ENCODE results near the gene CTRB1. TPM values are rescaled to one million over a fixed set of nuclear protein-coding genes. Genes with fewer than 3 reads are reported as not detected.
"Not testable (repeated sequence)": the region's sequence is repeated elsewhere in the genome, so short reads cannot be mapped to it uniquely, and the experiment has no call there.

Gene CTRB1
- total and polyA plus RNA-seq, 2 experiments from 2014 or later: not detected

GRCh38 chr16:75222271-75222783, 3.5 kb downstream of the CTRB1 start:
- in situ Hi-C loops (cut with MboI): loop anchor here (25.0 kb wide), 2 partner anchors 390 to 540 kb away; partner anchors contain the start of gene ADAT1
- DNase-seq: peak; percentile 60
- WGBS, 2 experiments (ENCODE audit: low coverage in 1 of 2, low lambda C conversion rate in 2 of 2, missing lambda C conversion rate in 2 of 2): 40 to 43% methylated on average over 15 to 16 of the region's 16 CpGs

GRCh38 chr16:75223129-75223528, 4.3 kb downstream of the CTRB1 start:
- not testable (repeated sequence) for H3K27me3 ChIP-seq (replicated peaks; ENCODE audit: insufficient read depth); H3K79me2 ChIP-seq (ENCODE audit: insufficient read depth); H3K9ac ChIP-seq; H3K4me1 ChIP-seq (ENCODE audit: insufficient read depth); H3K9me2 ChIP-seq (ENCODE audit: insufficient read depth); H3K4me3 ChIP-seq; H3F3A ChIP-seq (ENCODE audit: insufficient read depth); DNase-seq; H4K20me1 ChIP-seq (ENCODE audit: insufficient read depth); H3K36me3 ChIP-seq (ENCODE audit: low read depth); H3K4me2 ChIP-seq (ENCODE audit: unreplicated experiment); H2AFZ ChIP-seq; H3K9me3 ChIP-seq (ENCODE audit: low read depth); H3K27ac ChIP-seq
- in situ Hi-C loops (cut with MboI): loop anchor here (25.0 kb wide), 2 partner anchors 389 to 539 kb away; partner anchors contain the start of gene ADAT1
- no CpG with 5 or more reads among the region's 20 CpGs for WGBS, 2 experiments (ENCODE audit: low coverage in 1 of 2, low lambda C conversion rate in 2 of 2, missing lambda C conversion rate in 2 of 2)

More at GRCh38 chr16:75222271-75222783, 3.5 kb downstream of the CTRB1 start:
- H2AFZ ChIP-seq: no peak overlapping the region
- no peak overlapping the region for H3K4me2 ChIP-seq (ENCODE audit: unreplicated experiment)
- no peaks in the 10 kb centered on the region for H3K9me2 ChIP-seq (ENCODE audit: insufficient read depth)
- no peak for TF ChIP-seq EZH2phosphoT487 (IDR thresholded peaks at IDR 0.05; ENCODE audit: insufficient read depth, low read depth)
- no peaks in the 10 kb centered on the region for H3K9me3 ChIP-seq (ENCODE audit: low read depth)
- H3K27ac ChIP-seq: no peak overlapping the region
- H4K20me1 ChIP-seq (ENCODE audit: insufficient read depth): no peaks in the 10 kb centered on the region
- no peaks in the 10 kb centered on the region for H3K27me3 ChIP-seq (replicated peaks; ENCODE audit: insufficient read depth)
- no peaks in the 10 kb centered on the region for H3K36me3 ChIP-seq (ENCODE audit: low read depth)
- H3K4me1 ChIP-seq (ENCODE audit: insufficient read depth): no peaks in the 10 kb centered on the region
- H3K9ac ChIP-seq: no peak overlapping the region
- H3K79me2 ChIP-seq (ENCODE audit: insufficient read depth): no peaks in the 10 kb centered on the region
- no peaks in the 10 kb centered on the region for H3F3A ChIP-seq (ENCODE audit: insufficient read depth)
- no peak overlapping the region for H3K4me3 ChIP-seq

DNA sequence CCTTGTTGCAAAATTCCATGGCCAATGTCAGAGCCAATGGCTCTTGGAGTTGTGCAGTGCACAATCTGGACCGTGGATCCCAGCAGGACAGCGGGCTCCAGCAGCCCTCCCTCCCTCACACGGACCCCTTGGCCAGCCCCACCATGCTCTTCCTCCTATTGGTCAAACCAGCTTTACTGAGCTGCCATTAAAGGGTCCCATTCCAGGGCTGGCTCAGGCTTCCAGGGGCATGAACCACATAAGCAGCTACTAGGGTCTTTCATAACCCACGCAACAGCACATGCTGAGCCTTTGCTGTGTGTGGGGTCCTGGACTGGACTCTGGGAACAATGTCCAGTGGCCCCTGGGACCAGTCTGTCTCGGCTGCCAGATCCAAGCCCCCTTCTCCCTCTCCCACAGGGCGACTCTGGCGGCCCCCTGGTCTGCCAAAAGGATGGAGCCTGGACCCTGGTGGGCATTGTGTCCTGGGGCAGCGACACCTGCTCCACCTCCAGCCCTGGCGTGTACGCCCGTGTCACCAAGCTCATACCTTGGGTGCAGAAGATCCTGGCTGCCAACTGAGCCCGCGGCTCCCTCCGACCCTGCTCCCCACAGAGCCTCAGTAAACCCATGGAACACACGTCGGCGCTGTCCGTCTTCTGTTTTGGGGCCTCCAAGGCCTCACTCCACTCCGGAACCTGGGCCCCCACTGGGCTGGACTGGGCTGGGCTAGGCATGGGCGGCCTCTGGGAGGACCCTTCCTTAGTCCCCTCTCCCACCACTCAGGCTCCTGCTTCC, 5.7 kb downstream of the CTRB1 start:
- Histone ChIP-seq H3K9me2 (ENCODE audit: insufficient read depth) (no peaks in the 10 kb centered on the region), H3K9me3 (ENCODE audit: low read depth) (no peaks in the 10 kb centered on the region), H2AFZ (no peak overlapping the region), H3F3A (ENCODE audit: insufficient read depth) (no peaks in the 10 kb centered on the region), H3K79me2 (ENCODE audit: insufficient read depth) (peaks cover 2% of the 10 kb centered on the region; the same call in 1 of the 2 replicates), H3K4me1 (ENCODE audit: insufficient read depth) (no peaks in the 10 kb centered on the region), H3K27me3 (replicated peaks; ENCODE audit: insufficient read depth) (no peaks in the 10 kb centered on the region), H3K4me2 (ENCODE audit: unreplicated experiment) (no peak overlapping the region), H4K20me1 (ENCODE audit: insufficient read depth) (no peaks in the 10 kb centered on the region), H3K4me3 (no peak overlapping the region), H3K9ac (no peak overlapping the region), H3K27ac (no peak overlapping the region), H3K36me3 (ENCODE audit: low read depth) (peaks cover 15% of the 10 kb centered on the region; the same call in 1 of the 2 replicates)
- WGBS, 2 experiments (ENCODE audit: low coverage in 1 of 2, low lambda C conversion rate in 2 of 2, missing lambda C conversion rate in 2 of 2): 62 to 63% methylated on average over 16 to 20 of the region's 20 CpGs
- in situ Hi-C loops (cut with MboI): loop anchor here (25.0 kb wide), 2 partner anchors 388 to 538 kb away; partner anchors contain the start of gene ADAT1
- TF ChIP-seq EZH2 (IDR thresholded peaks at IDR 0.05; ENCODE audit: insufficient read depth, poor library complexity, severe bottlenecking) (no peak), EZH2phosphoT487 (IDR thresholded peaks at IDR 0.05; ENCODE audit: insufficient read depth, low read depth) (no peak)
- DNase-seq: no peak

GRCh38 chr16:75225092-75225491, 6.3 kb downstream of the CTRB1 start:
- Histone ChIP-seq H3K36me3 (ENCODE audit: low read depth) (peaks cover 16% of the 10 kb centered on the region; the same call in 1 of the 2 replicates), H3K9ac (no peak overlapping the region), H4K20me1 (ENCODE audit: insufficient read depth) (no peaks in the 10 kb centered on the region), H3K4me1 (ENCODE audit: insufficient read depth) (no peaks in the 10 kb centered on the region), H3K9me3 (ENCODE audit: low read depth) (no peaks in the 10 kb centered on the region), H3K4me2 (ENCODE audit: unreplicated experiment) (no peak overlapping the region), H3F3A (ENCODE audit: insufficient read depth) (no peaks in the 10 kb centered on the region), H2AFZ (no peak overlapping the region), H3K27me3 (replicated peaks; ENCODE audit: insufficient read depth) (no peaks in the 10 kb centered on the region), H3K4me3 (no peak overlapping the region), H3K27ac (no peak overlapping the region), H3K79me2 (ENCODE audit: insufficient read depth) (peaks cover 8% of the 10 kb centered on the region), H3K9me2 (ENCODE audit: insufficient read depth) (no peaks in the 10 kb centered on the region)
- 41 to 48% methylated on average over 8 to 12 of the region's 12 CpGs for WGBS, 2 experiments (ENCODE audit: low coverage in 1 of 2, low lambda C conversion rate in 2 of 2, missing lambda C conversion rate in 2 of 2)
- peak; percentile 59 for DNase-seq
- no peak for TF ChIP-seq EZH2phosphoT487 (IDR thresholded peaks at IDR 0.05; ENCODE audit: insufficient read depth, low read depth)
- TF ChIP-seq EZH2 (IDR thresholded peaks at IDR 0.05; ENCODE audit: insufficient read depth, poor library complexity, severe bottlenecking): no peak
- in situ Hi-C loops (cut with MboI): no loop called here

All from GM23248 (cell line).